Breast epithelium (tissue), 3 donors: ENCODE results near the gene NT5DC1.

Experiments
- POLR2AphosphoS5 ChIP-seq, 3 donors: sonication (generic); formaldehyde crosslinking; IDR thresholded peaks; one replicate each; pipeline ENCODE4 v1.6.1; 2017; ENCODE audit warnings: antibody characterized with exemption in 3 of 3
- TF ChIP-seq, protein P1 (sequence below), 3 donors: fragments of 450-650 bp; IDR thresholded peaks; one replicate each; pipeline ENCODE4 v1.5.1; 2016 to 2017; ENCODE audit warnings: antibody characterized with exemption in 3 of 3, mild to moderate bottlenecking in 3 of 3, moderate library complexity in 3 of 3

DNA sequence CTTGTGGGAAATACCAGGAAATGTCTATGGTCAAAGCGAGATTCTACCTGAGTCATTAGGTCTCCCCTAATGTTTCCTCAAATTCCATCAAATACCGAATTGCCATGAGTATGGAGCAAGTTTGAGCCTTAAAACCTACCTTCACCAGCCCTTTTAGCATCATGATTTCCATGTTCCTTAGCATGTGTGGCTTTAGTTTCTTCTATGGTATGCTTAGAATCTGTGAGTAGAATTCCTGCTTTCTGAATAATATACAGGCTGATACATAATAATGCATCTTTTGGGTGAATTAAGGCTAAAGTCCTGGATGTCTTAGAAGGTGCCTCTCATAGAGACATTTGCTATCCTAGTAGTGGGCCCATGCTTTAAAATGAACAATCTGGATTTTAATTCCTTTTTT is 121.3 kb downstream of the NT5DC1 start:
- TF ChIP-seq, protein P1, sequence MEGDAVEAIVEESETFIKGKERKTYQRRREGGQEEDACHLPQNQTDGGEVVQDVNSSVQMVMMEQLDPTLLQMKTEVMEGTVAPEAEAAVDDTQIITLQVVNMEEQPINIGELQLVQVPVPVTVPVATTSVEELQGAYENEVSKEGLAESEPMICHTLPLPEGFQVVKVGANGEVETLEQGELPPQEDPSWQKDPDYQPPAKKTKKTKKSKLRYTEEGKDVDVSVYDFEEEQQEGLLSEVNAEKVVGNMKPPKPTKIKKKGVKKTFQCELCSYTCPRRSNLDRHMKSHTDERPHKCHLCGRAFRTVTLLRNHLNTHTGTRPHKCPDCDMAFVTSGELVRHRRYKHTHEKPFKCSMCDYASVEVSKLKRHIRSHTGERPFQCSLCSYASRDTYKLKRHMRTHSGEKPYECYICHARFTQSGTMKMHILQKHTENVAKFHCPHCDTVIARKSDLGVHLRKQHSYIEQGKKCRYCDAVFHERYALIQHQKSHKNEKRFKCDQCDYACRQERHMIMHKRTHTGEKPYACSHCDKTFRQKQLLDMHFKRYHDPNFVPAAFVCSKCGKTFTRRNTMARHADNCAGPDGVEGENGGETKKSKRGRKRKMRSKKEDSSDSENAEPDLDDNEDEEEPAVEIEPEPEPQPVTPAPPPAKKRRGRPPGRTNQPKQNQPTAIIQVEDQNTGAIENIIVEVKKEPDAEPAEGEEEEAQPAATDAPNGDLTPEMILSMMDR (IDR thresholded peaks at IDR 0.05): no peak
- no peak for TF ChIP-seq POLR2AphosphoS5 (IDR thresholded peaks at IDR 0.05)
